Fibroblast of lung (primary cell): Measurements from ENCODE around the gene DAB1. TPM values are rescaled to one million over a fixed set of nuclear protein-coding genes. Genes with fewer than 3 reads are reported as not detected.

ENCODE experiments used
- DNase-seq, 2 donors: peaks; one replicate each; pipeline versions ENCODE4 v3.0.0 to v3.0.0-alpha.2; 2010; ENCODE audit warnings: low read depth in 2 of 2
- H2AFZ ChIP-seq: 2 replicates; pipeline ENCODE4 v1.5.1; 2012; ENCODE audit warnings: low read length, control low read depth, inconsistent platforms
- H3K27ac ChIP-seq: 2 replicates; pipeline ENCODE4 v1.5.1; 2011; ENCODE audit warnings: low read length, control low read depth; ENCODE audit not compliant: insufficient read depth
- H3K27me3 ChIP-seq: 2 replicates; pipeline ENCODE4 v1.5.1; 2011; ENCODE audit warnings: mild to moderate bottlenecking, low read length; ENCODE audit not compliant: control insufficient read depth, insufficient read depth
- H3K36me3 ChIP-seq: 2 replicates; pipeline ENCODE4 v1.5.1; 2011; ENCODE audit warnings: low read length; ENCODE audit not compliant: control insufficient read depth, insufficient read depth
- H3K4me1 ChIP-seq: 2 replicates; pipeline ENCODE4 v1.5.1; 2011; ENCODE audit warnings: low read length; ENCODE audit not compliant: control insufficient read depth, insufficient read depth; ENCODE audit errors: extremely low read depth
- H3K4me2 ChIP-seq: 2 replicates; pipeline ENCODE4 v1.5.1; 2011; ENCODE audit warnings: low read length, control low read depth; ENCODE audit not compliant: insufficient read depth; ENCODE audit errors: extremely low read depth
- H3K4me3 ChIP-seq, 4 experiments: fragments of 200-600 bp in 1 of 4; sonication (generic) in 1 of 4; replicated peaks in 1 of 4; 2 replicates each; pipeline ENCODE4 v1.5.1; 2011 to 2016; ENCODE audit warnings: low read length in 4 of 4, low read depth in 3 of 4, mild to moderate bottlenecking in 3 of 4, control low read depth in 2 of 4, inconsistent platforms in 1 of 4, mixed read lengths in 1 of 4; ENCODE audit not compliant: insufficient read depth in 1 of 4; ENCODE audit errors: control extremely low read depth in 1 of 4
- H3K79me2 ChIP-seq: 2 replicates; pipeline ENCODE4 v1.5.1; 2012; ENCODE audit warnings: mild to moderate bottlenecking, low read length, inconsistent platforms; ENCODE audit not compliant: control insufficient read depth, insufficient read depth
- H3K9ac ChIP-seq: 2 replicates; pipeline ENCODE4 v1.5.1; 2011; ENCODE audit warnings: mild to moderate bottlenecking, low read length, control low read depth; ENCODE audit not compliant: insufficient read depth
- H3K9me3 ChIP-seq: 2 replicates; pipeline ENCODE4 v1.5.1; 2012; ENCODE audit warnings: low read depth, low read length; ENCODE audit not compliant: control insufficient read depth, insufficient read depth
- H4K20me1 ChIP-seq: 2 replicates; pipeline ENCODE4 v1.5.1; 2011; ENCODE audit warnings: low read length; ENCODE audit not compliant: control insufficient read depth, insufficient read depth; ENCODE audit errors: extremely low read depth
- EZH2 ChIP-seq: IDR thresholded peaks from 2 replicates; pipeline ENCODE4 v1.5.1; 2012; ENCODE audit warnings: low read length, control low read depth, mild to moderate bottlenecking; ENCODE audit errors: missing control alignments
- polyA plus RNA-seq, 2 donors: library from polyadenylated mRNA; depleted of rRNA in 1 of 2; stranded (reverse) in 1 of 2; unstranded in 1 of 2; fragments of >200 nt; gene quantifications; 2 replicates each; pipeline ENCODE4 v1.2.1, GENCODE V29; 2011 to 2012; ENCODE audit warnings: missing spikeins in 1 of 2
- total RNA-seq: library from RNA; depleted of rRNA; stranded (reverse); fragments of >200 nt; gene quantifications from 2 replicates; pipeline ENCODE4 v1.2.1, GENCODE V29; 2014
- TF ChIP-seq, protein P1 (sequence below), 2 donors: IDR thresholded peaks in 1 of 2; conservative IDR thresholded peaks in 1 of 2; 1 replicate in 1 of 2; 2 replicates in 1 of 2; pipeline ENCODE4 v1.5.1; 2011 to 2012; ENCODE audit warnings: low read length in 2 of 2, control low read depth in 1 of 2, inconsistent platforms in 1 of 2, low read depth in 1 of 2, mild to moderate bottlenecking in 1 of 2

Gene DAB1
- total and polyA plus RNA-seq, 2 donors (not counting 1 experiment from before 2014, with no cell fraction given): 0.17 to 2.0 TPM

DNA sequence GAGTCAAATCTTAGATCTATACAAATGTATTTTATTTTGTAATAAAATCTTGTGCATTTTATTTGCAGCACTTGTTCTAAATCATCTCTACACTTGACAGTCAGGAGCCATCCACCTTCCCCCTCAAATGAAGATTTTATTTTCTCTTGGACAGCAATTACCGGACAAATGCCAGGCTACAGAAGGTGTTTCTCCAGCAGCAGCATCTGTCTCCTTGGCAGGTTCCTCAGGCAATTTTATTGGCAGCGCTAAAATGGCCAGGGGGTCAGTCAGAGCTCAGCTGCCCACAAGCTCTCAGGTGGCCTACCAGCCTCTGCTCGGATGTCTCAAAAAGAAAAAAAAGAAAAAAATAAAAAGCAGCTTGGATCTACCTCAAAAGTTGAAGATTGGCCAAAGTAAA, 107.6 kb downstream of the DAB1 start:
- Histone ChIP-seq H3K9ac (no peak overlapping the region), H4K20me1 (no peaks in the 10 kb centered on the region), H3K27ac (no peak overlapping the region), H3K4me3 (no peak overlapping the region), H2AFZ (no peak overlapping the region), H3K79me2 (no peaks in the 10 kb centered on the region), H3K9me3 (no peaks in the 10 kb centered on the region), H3K4me2 (no peak overlapping the region), H3K4me1 (no peaks in the 10 kb centered on the region), H3K27me3 (no peaks in the 10 kb centered on the region), H3K36me3 (no peaks in the 10 kb centered on the region)
- DNase-seq: no peak
- TF ChIP-seq, protein P1, sequence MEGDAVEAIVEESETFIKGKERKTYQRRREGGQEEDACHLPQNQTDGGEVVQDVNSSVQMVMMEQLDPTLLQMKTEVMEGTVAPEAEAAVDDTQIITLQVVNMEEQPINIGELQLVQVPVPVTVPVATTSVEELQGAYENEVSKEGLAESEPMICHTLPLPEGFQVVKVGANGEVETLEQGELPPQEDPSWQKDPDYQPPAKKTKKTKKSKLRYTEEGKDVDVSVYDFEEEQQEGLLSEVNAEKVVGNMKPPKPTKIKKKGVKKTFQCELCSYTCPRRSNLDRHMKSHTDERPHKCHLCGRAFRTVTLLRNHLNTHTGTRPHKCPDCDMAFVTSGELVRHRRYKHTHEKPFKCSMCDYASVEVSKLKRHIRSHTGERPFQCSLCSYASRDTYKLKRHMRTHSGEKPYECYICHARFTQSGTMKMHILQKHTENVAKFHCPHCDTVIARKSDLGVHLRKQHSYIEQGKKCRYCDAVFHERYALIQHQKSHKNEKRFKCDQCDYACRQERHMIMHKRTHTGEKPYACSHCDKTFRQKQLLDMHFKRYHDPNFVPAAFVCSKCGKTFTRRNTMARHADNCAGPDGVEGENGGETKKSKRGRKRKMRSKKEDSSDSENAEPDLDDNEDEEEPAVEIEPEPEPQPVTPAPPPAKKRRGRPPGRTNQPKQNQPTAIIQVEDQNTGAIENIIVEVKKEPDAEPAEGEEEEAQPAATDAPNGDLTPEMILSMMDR (conservative IDR thresholded peaks at IDR 0.05 in 1 of 2, IDR thresholded peaks at IDR 0.05 in 1 of 2; ENCODE audit: low read depth in 1 of 2, low read length in 2 of 2): no peak
- TF ChIP-seq EZH2: no peak

DNA sequence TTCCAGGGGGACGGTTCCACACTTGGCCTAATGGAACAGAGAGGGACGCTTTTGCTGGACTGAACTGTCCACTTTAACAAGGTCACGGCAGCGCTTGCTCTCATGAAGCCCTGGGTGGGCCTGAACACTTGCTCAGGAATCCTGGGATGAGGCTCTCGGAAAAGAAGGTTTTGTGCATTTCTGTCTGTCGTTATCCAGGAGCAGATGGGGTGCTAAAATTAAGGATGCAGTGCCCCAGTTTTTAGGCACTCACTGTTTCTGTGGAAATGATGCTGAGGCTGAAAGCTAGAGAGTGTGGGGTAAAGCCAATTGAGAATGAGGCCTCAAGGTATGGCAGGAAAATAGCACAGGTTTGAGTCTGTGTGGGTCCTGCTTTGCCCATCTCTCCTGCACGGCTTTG, 111.0 kb downstream of the DAB1 start:
- H3K9me3 ChIP-seq: no peaks in the 10 kb centered on the region
- H3K27me3 ChIP-seq: no peaks in the 10 kb centered on the region
- H4K20me1 ChIP-seq: no peaks in the 10 kb centered on the region
- no peak overlapping the region for H3K9ac ChIP-seq
- H3K27ac ChIP-seq: no peak overlapping the region
- H3K79me2 ChIP-seq: no peaks in the 10 kb centered on the region
- H3K4me1 ChIP-seq: no peaks in the 10 kb centered on the region
- TF ChIP-seq, protein P1 (conservative IDR thresholded peaks at IDR 0.05 in 1 of 2, IDR thresholded peaks at IDR 0.05 in 1 of 2; ENCODE audit: low read depth in 1 of 2, low read length in 2 of 2): no peak
- no peak for TF ChIP-seq EZH2
- H3K36me3 ChIP-seq: no peaks in the 10 kb centered on the region
- no peak overlapping the region for H3K4me3 ChIP-seq
- DNase-seq: no peak
- no peak overlapping the region for H3K4me2 ChIP-seq
- H2AFZ ChIP-seq: no peak overlapping the region

DNA sequence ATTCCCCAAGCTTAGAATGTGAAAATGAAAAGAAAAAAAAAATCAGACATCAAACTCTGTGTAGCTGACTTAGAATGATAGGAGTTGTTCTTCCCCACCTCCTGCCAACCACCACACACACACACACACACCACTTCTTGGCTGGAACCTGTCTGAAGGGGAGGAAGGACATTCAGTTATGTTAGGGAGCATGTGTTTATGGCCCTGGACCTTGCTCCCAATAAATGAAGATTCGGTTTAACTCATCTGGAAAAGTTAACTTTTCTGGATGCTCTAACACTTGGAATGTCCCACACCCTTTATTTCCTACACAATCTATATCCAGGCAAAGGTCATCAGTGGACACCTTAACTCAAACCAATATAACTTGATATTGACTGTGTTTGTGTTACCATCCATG, 112.4 kb downstream of the DAB1 start:
- no peak for TF ChIP-seq EZH2
- Histone ChIP-seq H3K4me3 (no peak overlapping the region), H3K4me2 (no peak overlapping the region), H3K36me3 (no peaks in the 10 kb centered on the region), H3K4me1 (no peaks in the 10 kb centered on the region), H3K9me3 (no peaks in the 10 kb centered on the region), H3K27ac (no peak overlapping the region), H3K79me2 (no peaks in the 10 kb centered on the region), H2AFZ (no peak overlapping the region), H3K27me3 (no peaks in the 10 kb centered on the region), H3K9ac (no peak overlapping the region), H4K20me1 (no peaks in the 10 kb centered on the region)
- DNase-seq: no peak

DNA sequence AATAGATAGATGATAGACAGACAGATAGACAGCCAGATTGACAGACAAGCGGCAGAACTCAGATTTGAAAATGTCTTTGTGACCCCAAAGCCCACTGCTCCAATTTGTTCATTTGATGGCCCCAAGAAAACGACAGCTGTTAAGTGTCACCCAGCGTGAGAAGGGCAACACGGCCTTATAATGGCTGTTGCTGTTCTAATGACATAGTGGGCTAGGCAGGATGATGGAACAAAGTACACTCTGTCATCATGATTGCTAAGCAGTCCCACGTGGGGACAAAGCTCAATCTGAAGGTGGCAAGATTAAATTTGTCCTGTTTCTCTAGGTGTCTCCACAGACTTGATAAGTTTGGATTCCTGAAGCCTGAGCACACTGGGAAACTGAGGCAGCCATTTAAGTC, 112.9 kb downstream of the DAB1 start:
- Histone ChIP-seq H3K4me3 (no peak overlapping the region), H3K4me2 (no peak overlapping the region), H3K79me2 (no peaks in the 10 kb centered on the region), H3K27me3 (no peaks in the 10 kb centered on the region), H3K4me1 (no peaks in the 10 kb centered on the region), H3K27ac (no peak overlapping the region), H2AFZ (no peak overlapping the region), H3K9me3 (no peaks in the 10 kb centered on the region), H3K9ac (no peak overlapping the region), H4K20me1 (no peaks in the 10 kb centered on the region), H3K36me3 (no peaks in the 10 kb centered on the region)
- no peak for TF ChIP-seq EZH2
- TF ChIP-seq, protein P1 (conservative IDR thresholded peaks at IDR 0.05 in 1 of 2, IDR thresholded peaks at IDR 0.05 in 1 of 2; ENCODE audit: low read depth in 1 of 2, low read length in 2 of 2): no peak
- no peak for DNase-seq
